Esophagus squamous epithelium (tissue), 4 donors: ENCODE data around the gene COL4A2.

Source experiments
- CTCF ChIP-seq, 6 experiments: fragments of 450-650 bp in 4 of 6; fragments of 200-600 bp in 2 of 6; sonication (generic) in 2 of 6; IDR thresholded peaks; one replicate each; pipeline ENCODE4 v1.5.1; 2016 to 2019; ENCODE audit warnings: antibody characterized with exemption in 6 of 6, mild to moderate bottlenecking in 4 of 6, moderate library complexity in 4 of 6
- POLR2A ChIP-seq, 4 donors: fragments of 450-650 bp; IDR thresholded peaks; one replicate each; pipeline ENCODE4 v1.6.1; 2017; ENCODE audit warnings: antibody characterized with exemption in 4 of 4, mild to moderate bottlenecking in 4 of 4, moderate library complexity in 3 of 4

- TF ChIP-seq CTCF (IDR thresholded peaks at IDR 0.05) (no peak), POLR2A (IDR thresholded peaks at IDR 0.05) (no peak)
Measured at GRCh38 chr13:110559986-110560385, 252.9 kb downstream of the COL4A2 start.
